Epithelial cell of alveolus of lung (primary cell): Measurements from ENCODE around the gene JAK1. TPM values are rescaled to one million over a fixed set of nuclear protein-coding genes. Genes with fewer than 3 reads are reported as not detected.

Source experiments
- total RNA-seq: library from RNA; depleted of rRNA; stranded (reverse); fragments of >200 nt; gene quantifications from 2 replicates; pipeline ENCODE4 v1.2.1, GENCODE V29; 2015

JAK1 gene
- 76.9 and 104 TPM in 2 replicates for total RNA-seq

DNA sequence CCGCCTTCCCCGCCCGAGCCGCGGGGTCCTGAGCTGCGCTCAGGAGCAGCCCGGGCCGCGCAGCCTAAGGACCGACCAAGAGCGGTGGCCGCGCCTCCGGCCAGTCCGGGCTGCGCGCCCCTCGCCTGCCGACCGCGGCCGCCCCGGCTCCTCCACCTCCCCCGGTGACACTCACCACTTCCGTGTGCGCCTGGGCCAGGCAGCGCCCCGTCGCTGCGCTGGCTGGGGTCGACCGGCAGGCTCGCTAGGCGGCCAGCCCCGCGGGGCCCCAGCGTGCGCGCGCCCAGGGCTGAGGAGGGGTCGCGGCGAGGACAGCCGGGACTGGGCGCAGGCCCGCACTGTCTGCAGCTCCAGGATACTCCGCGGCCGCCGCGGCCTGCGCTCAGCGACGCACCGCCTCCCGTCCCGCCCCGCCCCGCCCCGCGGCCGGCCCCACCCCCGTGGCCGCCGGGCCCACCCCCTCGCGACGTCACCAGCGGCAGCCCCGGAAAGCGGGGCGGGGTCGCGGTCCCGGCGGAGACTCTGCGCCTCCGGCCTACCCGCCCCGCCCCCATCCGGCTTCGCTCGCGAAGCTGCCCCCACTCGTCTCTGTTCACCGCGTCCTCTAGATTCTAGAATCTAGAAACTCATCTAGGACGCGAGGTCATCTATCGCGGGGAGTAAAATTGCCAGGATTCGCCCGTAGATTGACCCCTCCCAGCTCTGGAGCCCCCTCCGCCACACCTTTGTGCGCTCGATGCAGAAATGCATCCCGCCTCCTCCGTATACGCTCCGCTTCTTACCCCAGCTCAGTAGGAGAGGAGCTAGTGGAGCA lies at the start of gene JAK1:
Gene JAK1, minus strand, starts transcription at position 392 of the 814 bp plus-strand sequence. CDS start 80,285 bp downstream, outside the sequence.

Other genes starting within 250 kb of the JAK1 start
- gene RAVER2, start 221.5 kb downstream of the JAK1 start, total RNA-seq, result 4.5 and 7.0 TPM in 2 replicates
- 19.3 and 24.8 TPM in 2 replicates for gene AK4, start 181.7 kb upstream of the JAK1 start, total RNA-seq